ENCODE measurements around the gene MCU.

GRCh38 chr10:72661431-72661830 lies 30.5 kb upstream of the MCU start:
- no peak for TF ChIP-seq CTCF (IDR thresholded peaks at IDR 0.05; ENCODE audit: low read depth, low read length)
- TF ChIP-seq POLR2A (IDR thresholded peaks at IDR 0.05; ENCODE audit: extremely low read depth, insufficient read length): no peak
